Keratinocyte (primary cell): ENCODE measurements around the gene FRMPD1. TPM values are rescaled to one million over a fixed set of nuclear protein-coding genes. Genes with fewer than 3 reads are reported as not detected.

Source experiments
- DNase-seq: peaks from one replicate; pipeline ENCODE4 v3.0.0-alpha.2; 2011; ENCODE audit warnings: low read depth, missing footprints, low spot score
- FAIRE-seq: peaks from 2 replicates; lab custom pipeline; 2011; peaks lifted over from hg19 to GRCh38; lab: Jason Lieb, UNC
- H2AFZ ChIP-seq: 2 replicates; pipeline ENCODE4 v1.6.0; 2012; ENCODE audit warnings: low read length, control low read depth, inconsistent platforms; ENCODE audit not compliant: control insufficient read depth
- H3K27ac ChIP-seq: 2 replicates; pipeline ENCODE4 v1.5.1; 2011; ENCODE audit warnings: low read length; ENCODE audit not compliant: control insufficient read depth, insufficient read depth
- H3K27me3 ChIP-seq: 3 replicates; pipeline ENCODE4 v1.6.0; 2011; ENCODE audit warnings: low read length; ENCODE audit not compliant: control insufficient read depth, insufficient read depth; ENCODE audit errors: extremely low read depth
- H3K36me3 ChIP-seq, 2 experiments: 2 replicates in 1 of 2; 3 replicates in 1 of 2; pipeline ENCODE4 v1.5.1; 2011; ENCODE audit warnings: low read length in 2 of 2, mild to moderate bottlenecking in 1 of 2; ENCODE audit not compliant: control insufficient read depth in 2 of 2, insufficient read depth in 2 of 2; ENCODE audit errors: extremely low read depth in 1 of 2
- H3K4me1 ChIP-seq: 3 replicates; pipeline ENCODE4 v1.5.1; 2011; ENCODE audit warnings: low read length; ENCODE audit not compliant: control insufficient read depth, insufficient read depth; ENCODE audit errors: extremely low read depth
- H3K4me2 ChIP-seq: 3 replicates; pipeline ENCODE4 v1.6.0; 2011; ENCODE audit warnings: low read depth, low read length; ENCODE audit not compliant: control insufficient read depth, insufficient read depth; ENCODE audit errors: extremely low read depth
- H3K4me3 ChIP-seq, 3 experiments: fragments of 200-600 bp in 1 of 3; sonication (generic) in 1 of 3; 2 replicates in 2 of 3; 3 replicates in 1 of 3; pipeline ENCODE4 v1.5.1; 2011 to 2016; ENCODE audit warnings: low read length in 3 of 3, mild to moderate bottlenecking in 3 of 3, control low read depth in 2 of 3, inconsistent platforms in 1 of 3, low read depth in 1 of 3, mixed read lengths in 1 of 3, mixed run types in 1 of 3, moderate library complexity in 1 of 3; ENCODE audit not compliant: control insufficient read depth in 2 of 3, insufficient read depth in 2 of 3; ENCODE audit errors: extremely low read depth in 1 of 3
- H3K79me2 ChIP-seq: 2 replicates; pipeline ENCODE4 v1.6.0; 2012; ENCODE audit warnings: low read length; ENCODE audit not compliant: control insufficient read depth, insufficient read depth
- H3K9ac ChIP-seq: 3 replicates; pipeline ENCODE4 v1.6.0; 2011; ENCODE audit warnings: low read length; ENCODE audit not compliant: control insufficient read depth, insufficient read depth; ENCODE audit errors: extremely low read depth
- H3K9me1 ChIP-seq: 3 replicates; pipeline ENCODE4 v1.6.0; 2011; ENCODE audit warnings: low read length; ENCODE audit not compliant: control insufficient read depth, insufficient read depth; ENCODE audit errors: extremely low read depth
- H3K9me3 ChIP-seq: 2 replicates; pipeline ENCODE4 v1.5.1; 2012; ENCODE audit warnings: low read depth, low read length; ENCODE audit not compliant: control insufficient read depth
- H4K20me1 ChIP-seq: 3 replicates; pipeline ENCODE4 v1.6.0; 2011; ENCODE audit warnings: low read length; ENCODE audit not compliant: control insufficient read depth, insufficient read depth; ENCODE audit errors: extremely low read depth
- EZH2 ChIP-seq: IDR thresholded peaks from one replicate; pipeline ENCODE4 v1.6.1; 2012; ENCODE audit warnings: inconsistent platforms, mild to moderate bottlenecking, low read length, moderate library complexity
- dilution Hi-C: fragments of 300-500 bp; cut with MboI; formaldehyde crosslinking; loops from one replicate; pipeline ENCODE4 v1.7.0; 2020; ENCODE audit warnings: low sequenced_read_pairs; ENCODE audit not compliant: extremely low pct_ligation_motif_present
- polyA plus RNA-seq, 5 experiments: library from polyadenylated mRNA; depleted of rRNA in 3 of 5; stranded (reverse) in 3 of 5; stranded (forward) in 1 of 5; unstranded in 1 of 5; fragments of >200 nt; gene quantifications; 1 replicate in 1 of 5; 2 replicates in 3 of 5; 3 replicates in 1 of 5; pipeline versions ENCODE4 v1.2.1 to v1.2.3, GENCODE V29; 2011 to 2012; ENCODE audit warnings: missing spikeins in 2 of 5, low read depth in 1 of 5, low replicate concordance in 1 of 5
- TF ChIP-seq, protein P1 (sequence below), 3 experiments: IDR thresholded peaks in 1 of 3; conservative IDR thresholded peaks in 1 of 3; optimal IDR thresholded peaks in 1 of 3; 2 replicates in 2 of 3; 3 replicates in 1 of 3; pipeline versions ENCODE3 to v1.5.1; 2011; ENCODE audit warnings: low read length in 3 of 3, mild to moderate bottlenecking in 3 of 3, moderate library complexity in 2 of 3, control low read depth in 1 of 3, inconsistent platforms in 1 of 3; ENCODE audit not compliant: insufficient read depth in 2 of 3; ENCODE audit errors: extremely low read depth in 1 of 3

The FRMPD1 gene
- polyA plus RNA-seq, 1 donor (not counting 4 experiments of a cell fraction or from before 2014, with no cell fraction given) = 0.01 TPM

DNA sequence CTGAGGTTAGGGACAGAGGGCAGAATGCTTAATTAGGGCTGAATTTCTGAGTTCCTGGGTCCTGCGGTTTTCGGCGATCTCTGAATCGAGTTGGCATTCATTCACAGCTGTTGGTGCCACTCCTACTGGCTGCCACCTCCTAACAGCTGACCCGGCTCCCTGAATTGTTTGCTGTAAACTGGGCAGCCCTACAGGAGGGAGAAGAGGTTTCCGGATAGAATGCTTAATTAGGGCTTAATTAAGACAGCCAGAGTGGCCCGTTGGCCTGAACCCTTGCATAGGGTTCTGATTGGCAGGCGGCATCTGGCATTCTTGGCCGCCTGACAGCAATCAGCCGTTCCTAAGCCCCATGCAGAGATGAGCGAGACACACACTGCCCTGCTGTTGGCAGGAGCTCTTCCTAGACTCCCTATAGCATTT, 25.7 kb downstream of the FRMPD1 start:
- FAIRE-seq (no peak), DNase-seq (no peak)
- TF ChIP-seq EZH2 = no peak
- TF ChIP-seq, protein P1, sequence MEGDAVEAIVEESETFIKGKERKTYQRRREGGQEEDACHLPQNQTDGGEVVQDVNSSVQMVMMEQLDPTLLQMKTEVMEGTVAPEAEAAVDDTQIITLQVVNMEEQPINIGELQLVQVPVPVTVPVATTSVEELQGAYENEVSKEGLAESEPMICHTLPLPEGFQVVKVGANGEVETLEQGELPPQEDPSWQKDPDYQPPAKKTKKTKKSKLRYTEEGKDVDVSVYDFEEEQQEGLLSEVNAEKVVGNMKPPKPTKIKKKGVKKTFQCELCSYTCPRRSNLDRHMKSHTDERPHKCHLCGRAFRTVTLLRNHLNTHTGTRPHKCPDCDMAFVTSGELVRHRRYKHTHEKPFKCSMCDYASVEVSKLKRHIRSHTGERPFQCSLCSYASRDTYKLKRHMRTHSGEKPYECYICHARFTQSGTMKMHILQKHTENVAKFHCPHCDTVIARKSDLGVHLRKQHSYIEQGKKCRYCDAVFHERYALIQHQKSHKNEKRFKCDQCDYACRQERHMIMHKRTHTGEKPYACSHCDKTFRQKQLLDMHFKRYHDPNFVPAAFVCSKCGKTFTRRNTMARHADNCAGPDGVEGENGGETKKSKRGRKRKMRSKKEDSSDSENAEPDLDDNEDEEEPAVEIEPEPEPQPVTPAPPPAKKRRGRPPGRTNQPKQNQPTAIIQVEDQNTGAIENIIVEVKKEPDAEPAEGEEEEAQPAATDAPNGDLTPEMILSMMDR (optimal IDR thresholded peaks at IDR 0.05 in 1 of 3, IDR thresholded peaks at IDR 0.05 in 1 of 3, conservative IDR thresholded peaks at IDR 0.05 in 1 of 3; ENCODE audit: extremely low read depth in 1 of 3, insufficient read depth in 2 of 3, low read length in 3 of 3) = no peak
- Histone ChIP-seq H2AFZ (no peak overlapping the region), H4K20me1 (no peaks in the 10 kb centered on the region), H3K27ac (no peak overlapping the region), H3K9me1 (no peaks in the 10 kb centered on the region), H3K9me3 (no peaks in the 10 kb centered on the region), H3K79me2 (no peaks in the 10 kb centered on the region), H3K9ac (no peak overlapping the region), H3K36me3 (no peaks in the 10 kb centered on the region), H3K27me3 (peaks cover 14% of the 10 kb centered on the region), H3K4me1 (no peaks in the 10 kb centered on the region), H3K4me3 (no peak overlapping the region), H3K4me2 (no peak overlapping the region)
- dilution Hi-C loops = no loop called here

DNA sequence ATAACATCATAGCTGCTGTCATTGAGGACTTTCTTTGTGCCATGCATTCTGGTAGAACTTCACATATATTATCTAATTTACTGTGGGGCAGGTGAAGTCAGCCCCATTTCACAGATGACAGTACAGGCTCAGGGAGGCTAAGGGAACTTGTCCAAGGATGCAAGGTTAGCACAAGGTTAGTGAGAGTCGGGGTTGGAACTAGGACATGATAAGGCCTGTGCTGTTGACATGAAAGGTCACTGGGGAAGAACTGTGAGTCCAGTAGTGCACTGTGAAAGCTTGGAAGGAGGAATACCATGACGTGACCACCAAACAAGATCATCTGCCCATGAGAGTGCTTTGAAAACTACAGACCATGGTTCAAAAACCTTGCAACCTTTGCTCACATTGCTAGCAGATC, 26.7 kb downstream of the FRMPD1 start:
- no peak overlapping the region for H3K4me3 ChIP-seq
- no peaks in the 10 kb centered on the region for H4K20me1 ChIP-seq
- peaks cover 20% of the 10 kb centered on the region for H3K27me3 ChIP-seq
- no peaks in the 10 kb centered on the region for H3K9me3 ChIP-seq
- H2AFZ ChIP-seq = no peak overlapping the region
- no peaks in the 10 kb centered on the region for H3K4me1 ChIP-seq
- TF ChIP-seq, protein P1 (optimal IDR thresholded peaks at IDR 0.05 in 1 of 3, IDR thresholded peaks at IDR 0.05 in 1 of 3, conservative IDR thresholded peaks at IDR 0.05 in 1 of 3; ENCODE audit: extremely low read depth in 1 of 3, insufficient read depth in 2 of 3, low read length in 3 of 3) = no peak
- TF ChIP-seq EZH2 = no peak
- no peaks in the 10 kb centered on the region for H3K9me1 ChIP-seq
- H3K27ac ChIP-seq = no peak overlapping the region
- no peak overlapping the region for H3K4me2 ChIP-seq
- dilution Hi-C loops = no loop called here
- no peak for DNase-seq
- H3K79me2 ChIP-seq = no peaks in the 10 kb centered on the region
- no peak for FAIRE-seq
- H3K9ac ChIP-seq = no peak overlapping the region
- H3K36me3 ChIP-seq = no peaks in the 10 kb centered on the region
